SK-N-SH (cell line): Measurements from ENCODE around the gene SLC24A3.

Experiments
- CHD2 ChIP-seq: fragments of 150-350 bp; IDR thresholded peaks from 2 replicates; pipeline ENCODE4 v1.6.1; 2018; ENCODE audit warnings: low read length; ENCODE audit not compliant: partially characterized antibody
- CTCF ChIP-seq: fragments of 200-600 bp; sonication (generic); IDR thresholded peaks from 2 replicates; pipeline ENCODE4 v1.6.1; 2017; ENCODE audit warnings: antibody characterized with exemption, mild to moderate bottlenecking, moderate library complexity
- ELF1 ChIP-seq: IDR thresholded peaks from 2 replicates; pipeline ENCODE4 v1.4.0; 2012
- EP300 ChIP-seq, 2 experiments: IDR thresholded peaks; 2 replicates each; pipeline versions ENCODE4 v1.4.0 to v1.6.1; 2012; ENCODE audit warnings: borderline replicate concordance in 1 of 2, low read depth in 1 of 2, low read length in 1 of 2
- FOXM1 ChIP-seq: IDR thresholded peaks from 2 replicates; pipeline ENCODE4 v1.4.0; 2012; ENCODE audit warnings: low read depth, mild to moderate bottlenecking
- GABPA ChIP-seq: IDR thresholded peaks from 2 replicates; pipeline ENCODE4 v1.4.0; 2012; ENCODE audit warnings: low read depth, mild to moderate bottlenecking
- MAX ChIP-seq: IDR thresholded peaks from 2 replicates; pipeline ENCODE4 v1.4.0; 2012; ENCODE audit warnings: low read depth
- NFIC ChIP-seq: IDR thresholded peaks from 2 replicates; pipeline ENCODE4 v1.4.0; 2012; ENCODE audit warnings: borderline replicate concordance
- NRF1 ChIP-seq: IDR thresholded peaks from 2 replicates; pipeline ENCODE4 v1.6.1; 2012; ENCODE audit warnings: low read depth, mild to moderate bottlenecking, low read length
- POLR2AphosphoS5 ChIP-seq: IDR thresholded peaks from 2 replicates; pipeline ENCODE4 v1.6.1; 2012; ENCODE audit warnings: low read depth, low read length
- RFX5 ChIP-seq: IDR thresholded peaks from 2 replicates; pipeline ENCODE4 v1.6.1; 2012; ENCODE audit warnings: mild to moderate bottlenecking, improper control_type of control experiment, low read length
- SIN3A ChIP-seq: IDR thresholded peaks from 2 replicates; pipeline ENCODE4 v1.6.1; 2012; ENCODE audit warnings: low read depth, mild to moderate bottlenecking, low read length, moderate library complexity, borderline replicate concordance
- USF2 ChIP-seq: fragments of 150-350 bp; IDR thresholded peaks from 2 replicates; pipeline ENCODE4 v1.6.1; 2017; ENCODE audit warnings: antibody characterized with exemption, low read length, low read depth, borderline replicate concordance
- ZBTB33 ChIP-seq: IDR thresholded peaks from 2 replicates; pipeline ENCODE4 v1.4.0; 2012; ENCODE audit warnings: low read depth, borderline replicate concordance

- no peak for TF ChIP-seq CTCF
- TF ChIP-seq POLR2AphosphoS5 = no peak
- no peak for TF ChIP-seq CHD2
- no peak for TF ChIP-seq USF2
- no peak for TF ChIP-seq MAX
- no peak for TF ChIP-seq NFIC
- TF ChIP-seq GABPA = no peak
- TF ChIP-seq FOXM1 = no peak
- no peak for TF ChIP-seq EP300 (IDR thresholded peaks at IDR 0.05; ENCODE audit: borderline replicate concordance in 1 of 2, low read depth in 1 of 2, low read length in 1 of 2)
- no peak for TF ChIP-seq ZBTB33
- TF ChIP-seq ELF1 = no peak
- TF ChIP-seq NRF1 = no peak
- no peak for TF ChIP-seq RFX5
- no peak for TF ChIP-seq SIN3A
These were observed 218.9 kb downstream of the SLC24A3 start for GRCh38 chr20:19431316-19431700.
